Tibial artery (tissue), 4 donors: Measurements from ENCODE around the gene PFN3.

Experiments
- DNase-seq, 2 donors: peaks; one replicate each; pipeline ENCODE4 v3.0.0-alpha.2; 2019
- H3K27ac ChIP-seq, 2 donors: fragments of 200-600 bp; sonication (generic) in 1 of 2; 1 replicate in 1 of 2; 2 replicates in 1 of 2; pipeline ENCODE4 v1.5.1; 2018 to 2019; ENCODE audit warnings: mild to moderate bottlenecking in 1 of 2
- H3K27me3 ChIP-seq, 2 donors: fragments of 200-600 bp; sonication (generic) in 1 of 2; one replicate each; pipeline versions ENCODE4 v1.5.1 to v1.6.0; 2016 to 2019
- H3K36me3 ChIP-seq, 3 donors: fragments of 200-600 bp; sonication (generic) in 2 of 3; one replicate each; pipeline ENCODE4 v1.5.1; 2016 to 2019; ENCODE audit warnings: mild to moderate bottlenecking in 2 of 3
- H3K4me1 ChIP-seq, 4 donors: fragments of 200-600 bp; sonication (generic) in 2 of 4; 1 replicate in 3 of 4; 2 replicates in 1 of 4; pipeline ENCODE4 v1.5.1; 2016 to 2019
- H3K4me3 ChIP-seq, 2 donors: fragments of 200-600 bp; sonication (generic) in 1 of 2; 1 replicate in 1 of 2; 2 replicates in 1 of 2; pipeline ENCODE4 v1.5.1; 2018 to 2019; ENCODE audit warnings: mild to moderate bottlenecking in 2 of 2
- H3K9me3 ChIP-seq, 3 donors: fragments of 200-600 bp; sonication (generic) in 1 of 3; one replicate each; pipeline ENCODE4 v1.5.1; 2016 to 2019
- CTCF ChIP-seq, 2 experiments: fragments of 200-600 bp in 1 of 2; fragments of 450-650 bp in 1 of 2; IDR thresholded peaks; one replicate each; pipeline ENCODE4 v1.5.1; 2017 to 2019; ENCODE audit warnings: antibody characterized with exemption in 2 of 2, mild to moderate bottlenecking in 1 of 2, moderate library complexity in 1 of 2
- intact Hi-C: fragments of 100-400 bp; cut with DNase I; formaldehyde crosslinking; loops from one replicate; pipeline ENCODE4 v1.15.0; 2023; ENCODE audit warnings: low total_unique reads

Gene PFN3

GRCh38 chr5:177355162-177355867 lies 45.1 kb downstream of the PFN3 start:
- intact Hi-C loops: no loop called here
- peaks cover 0 to 22% (median 9%) of the 10 kb centered on the region in 4 donors for H3K4me1 ChIP-seq

GRCh38 chr5:177354711-177355110 lies 45.8 kb downstream of the PFN3 start:
- no peak for TF ChIP-seq CTCF (IDR thresholded peaks at IDR 0.05)
- no peak overlapping the region for H3K27ac ChIP-seq
- H3K36me3 ChIP-seq: peaks cover 0 to 3% (median 0%) of the 10 kb centered on the region in 3 donors
- intact Hi-C loops: no loop called here
- no peak overlapping the region for H3K4me3 ChIP-seq
- peaks cover 0 to 28% (median 15%) of the 10 kb centered on the region in 4 donors for H3K4me1 ChIP-seq
- H3K27me3 ChIP-seq: peaks cover 0 to 13% of the 10 kb centered on the region in 2 donors
- DNase-seq: no peak
- no peaks in the 10 kb centered on the region for H3K9me3 ChIP-seq

More at GRCh38 chr5:177355162-177355867, 45.1 kb downstream of the PFN3 start:
- peaks cover 0 to 13% of the 10 kb centered on the region in 2 donors for H3K27me3 ChIP-seq
- H3K36me3 ChIP-seq: no peaks in the 10 kb centered on the region
- TF ChIP-seq CTCF (IDR thresholded peaks at IDR 0.05): no peak
- no peaks in the 10 kb centered on the region for H3K9me3 ChIP-seq
- DNase-seq: no peak
- H3K4me3 ChIP-seq: no peak overlapping the region
- H3K27ac ChIP-seq: no peak overlapping the region

- Histone ChIP-seq H3K4me3 (no peak overlapping the region), H3K27ac (no peak overlapping the region), H3K27me3 (peaks cover 0 to 9% of the 10 kb centered on the region in 2 donors), H3K9me3 (no peaks in the 10 kb centered on the region), H3K36me3 (peaks cover 0 to 8% (median 0%) of the 10 kb centered on the region in 3 donors), H3K4me1 (peaks cover 0 to 32% (median 18%) of the 10 kb centered on the region in 4 donors)
- intact Hi-C loops: no loop called here
- no peak for TF ChIP-seq CTCF (IDR thresholded peaks at IDR 0.05)
- DNase-seq: no peak
These were observed 46.2 kb downstream of the PFN3 start for GRCh38 chr5:177354256-177354655.

GRCh38 chr5:177353093-177353492 lies 47.4 kb downstream of the PFN3 start:
- DNase-seq: no peak
- no peak overlapping the region for H3K4me3 ChIP-seq
- H3K36me3 ChIP-seq: peaks cover 0 to 13% (median 0%) of the 10 kb centered on the region in 3 donors
- H3K27ac ChIP-seq: no peak overlapping the region
- H3K27me3 ChIP-seq: peaks cover 0 to 3% of the 10 kb centered on the region in 2 donors
- TF ChIP-seq CTCF (IDR thresholded peaks at IDR 0.05): no peak
- intact Hi-C loops: no loop called here
- peaks cover 0 to 38% (median 25%) of the 10 kb centered on the region in 4 donors for H3K4me1 ChIP-seq
- H3K9me3 ChIP-seq: no peaks in the 10 kb centered on the region

- Histone ChIP-seq H3K27ac (peak within 1 kb of the TSS; percentile 90 to 92), H3K4me3 (peak within 1 kb of the TSS; percentile 70 to 90), H3K36me3 (peaks cover 7 to 20% (median 8%) of the 10 kb centered on the region in 3 donors), H3K4me1 (peaks cover 0 to 49% (median 27%) of the 10 kb centered on the region in 4 donors), H3K9me3 (no peaks in the 10 kb centered on the region), H3K27me3 (no peaks in the 10 kb centered on the region)
- intact Hi-C loops: no loop called here
- no peak for TF ChIP-seq CTCF (IDR thresholded peaks at IDR 0.05)
- DNase-seq: peak; percentile 93 to 95
These were observed 48.8 kb downstream of the PFN3 start, which contains the start of gene LMAN2 for GRCh38 chr5:177351392-177352329. Gene LMAN2, minus strand, starts transcription at chr5:177351668. Its CDS starts 21 bp downstream, at chr5:177351647.
